NCI-H2107 treated with DMSO at 0.1 percent for 48 hours (cell line): Measurements from ENCODE around the gene TIGAR.

ENCODE experiments used
- DNase-seq: peaks from one replicate; lab custom pipeline; 2025; ENCODE audit not compliant: unreplicated experiment; lab: John Stamatoyannopoulos, UW

Gene TIGAR, protein sequence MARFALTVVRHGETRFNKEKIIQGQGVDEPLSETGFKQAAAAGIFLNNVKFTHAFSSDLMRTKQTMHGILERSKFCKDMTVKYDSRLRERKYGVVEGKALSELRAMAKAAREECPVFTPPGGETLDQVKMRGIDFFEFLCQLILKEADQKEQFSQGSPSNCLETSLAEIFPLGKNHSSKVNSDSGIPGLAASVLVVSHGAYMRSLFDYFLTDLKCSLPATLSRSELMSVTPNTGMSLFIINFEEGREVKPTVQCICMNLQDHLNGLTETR

DNA sequence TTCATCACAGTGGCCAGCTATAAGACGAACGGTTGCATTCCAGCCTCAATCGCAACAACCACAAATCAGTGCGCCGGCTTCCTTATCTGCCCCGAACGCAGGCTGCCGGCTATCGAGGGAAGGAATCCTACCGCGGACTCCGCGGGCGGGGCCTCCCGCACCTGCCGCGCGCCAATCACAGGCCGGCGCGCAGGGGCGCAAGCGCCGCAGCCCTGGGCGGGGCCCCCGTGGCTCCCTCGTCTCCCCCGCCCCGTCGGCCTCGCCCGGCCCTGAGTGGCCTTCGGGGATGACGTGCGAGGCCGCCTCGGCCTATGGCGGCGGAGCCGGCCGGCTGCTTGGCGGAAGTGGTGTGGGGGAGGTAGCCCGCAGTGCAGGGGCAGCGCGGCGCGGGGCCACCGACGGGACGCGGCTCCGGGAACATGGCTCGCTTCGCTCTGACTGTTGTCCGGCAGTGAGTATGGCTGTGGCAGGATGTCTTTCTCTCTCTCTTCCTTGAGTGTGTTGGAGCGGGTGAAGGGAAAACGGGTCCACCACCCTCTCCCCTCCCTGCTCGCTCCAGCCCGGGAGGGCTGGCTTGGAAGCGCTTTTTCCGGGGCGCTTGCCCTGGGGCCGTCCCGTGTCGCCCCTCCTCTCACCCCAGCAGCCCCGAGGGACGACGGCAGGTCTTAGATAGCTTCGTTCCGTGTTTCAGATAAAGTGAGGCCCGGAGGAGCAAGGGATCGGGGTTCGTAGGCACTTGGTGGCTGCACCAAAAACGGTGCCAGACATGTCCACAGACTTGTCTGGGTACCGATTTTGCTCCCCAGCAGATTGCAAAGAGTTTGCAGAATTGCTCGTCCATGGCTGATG, at the start of gene TIGAR:
TIGAR (plus strand) TSS at position 361 of the 849 bp plus-strand sequence; CDS start at position 420, 59 bp downstream.
- DNase-seq: peak; percentile 84

DNA sequence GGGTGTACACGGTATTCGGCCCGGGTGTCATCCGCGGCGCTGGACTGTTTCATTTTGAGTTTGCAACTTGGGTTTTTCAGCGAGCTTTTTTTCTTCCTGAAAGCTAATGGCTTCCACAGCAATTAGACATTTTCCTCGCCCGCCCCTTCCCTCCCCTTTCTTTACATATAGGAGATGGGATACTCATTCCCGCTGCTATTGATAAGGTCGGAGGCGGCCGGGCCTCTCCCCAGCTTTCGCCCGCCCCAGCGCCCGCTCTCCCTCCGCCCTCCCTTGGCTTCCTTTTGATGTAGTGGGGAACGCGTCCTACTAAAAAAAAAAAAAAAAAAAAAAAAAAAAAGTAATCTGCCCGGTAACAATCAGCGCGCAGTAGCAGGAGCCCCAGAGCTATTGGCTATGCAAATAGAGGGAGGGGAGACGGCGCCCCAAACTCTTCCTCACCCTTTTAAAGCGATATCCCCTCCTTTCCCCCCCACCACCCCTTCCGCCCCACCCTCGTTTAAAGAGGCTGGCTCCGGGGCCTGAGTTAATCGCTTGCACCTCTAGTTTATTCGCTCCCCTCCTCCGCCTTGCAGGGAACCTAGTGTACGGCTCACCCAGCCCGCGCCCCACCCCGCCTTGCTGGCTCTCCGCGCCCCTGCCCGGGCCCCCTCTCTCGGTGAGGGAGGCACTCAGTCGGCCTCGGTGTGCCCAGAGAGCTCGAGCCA, 49.1 kb upstream of the TIGAR start:
- DNase-seq: no peak

DNA sequence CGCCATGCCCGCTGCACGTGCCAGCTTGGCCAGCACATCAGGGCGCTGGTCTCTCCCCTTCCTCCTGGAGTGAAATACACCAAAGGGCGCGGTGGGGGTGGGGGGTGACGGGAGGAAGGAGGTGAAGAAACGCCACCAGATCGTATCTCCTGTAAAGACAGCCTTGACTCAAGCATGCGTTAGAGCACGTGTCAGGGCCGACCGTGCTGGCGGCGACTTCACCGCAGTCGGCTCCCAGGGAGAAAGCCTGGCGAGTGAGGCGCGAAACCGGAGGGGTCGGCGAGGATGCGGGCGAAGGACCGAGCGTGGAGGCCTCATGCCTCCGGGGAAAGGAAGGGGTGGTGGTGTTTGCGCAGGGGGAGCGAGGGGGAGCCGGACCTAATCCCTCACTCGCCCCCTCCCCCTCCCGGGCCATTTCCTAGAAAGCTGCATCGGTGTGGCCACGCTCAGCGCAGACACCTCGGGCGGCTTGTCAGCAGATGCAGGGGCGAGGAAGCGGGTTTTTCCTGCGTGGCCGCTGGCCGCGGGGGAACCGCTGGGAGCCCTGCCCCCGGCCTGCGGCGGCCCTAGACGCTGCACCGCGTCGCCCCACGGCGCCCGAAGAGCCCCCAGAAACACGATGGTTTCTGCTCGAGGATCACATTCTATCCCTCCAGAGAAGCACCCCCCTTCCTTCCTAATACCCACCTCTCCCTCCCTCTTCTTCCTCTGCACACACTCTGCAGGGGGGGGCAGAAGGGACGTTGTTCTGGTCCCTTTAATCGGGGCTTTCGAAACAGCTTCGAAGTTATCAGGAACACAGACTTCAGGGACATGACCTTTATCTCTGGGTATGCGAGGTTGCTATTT, 48.4 kb upstream of the TIGAR start:
- no peak for DNase-seq

DNA sequence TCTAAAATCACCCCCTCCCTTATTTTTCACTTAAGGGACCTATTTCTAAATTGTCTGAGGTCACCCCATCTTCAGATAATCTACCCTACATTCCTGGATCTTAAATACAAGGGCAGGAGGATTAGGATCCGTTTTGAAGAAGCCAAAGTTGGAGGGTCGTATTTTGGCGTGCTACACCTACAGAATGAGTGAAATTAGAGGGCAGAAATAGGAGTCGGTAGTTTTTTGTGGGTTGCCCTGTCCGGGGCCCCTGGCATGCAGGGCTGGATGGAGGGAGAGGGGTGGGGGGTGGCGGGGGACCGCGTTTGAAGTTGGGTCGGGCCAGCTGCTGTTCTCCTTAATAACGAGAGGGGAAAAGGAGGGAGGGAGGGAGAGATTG, 47.8 kb upstream of the TIGAR start:
- no peak for DNase-seq

DNA sequence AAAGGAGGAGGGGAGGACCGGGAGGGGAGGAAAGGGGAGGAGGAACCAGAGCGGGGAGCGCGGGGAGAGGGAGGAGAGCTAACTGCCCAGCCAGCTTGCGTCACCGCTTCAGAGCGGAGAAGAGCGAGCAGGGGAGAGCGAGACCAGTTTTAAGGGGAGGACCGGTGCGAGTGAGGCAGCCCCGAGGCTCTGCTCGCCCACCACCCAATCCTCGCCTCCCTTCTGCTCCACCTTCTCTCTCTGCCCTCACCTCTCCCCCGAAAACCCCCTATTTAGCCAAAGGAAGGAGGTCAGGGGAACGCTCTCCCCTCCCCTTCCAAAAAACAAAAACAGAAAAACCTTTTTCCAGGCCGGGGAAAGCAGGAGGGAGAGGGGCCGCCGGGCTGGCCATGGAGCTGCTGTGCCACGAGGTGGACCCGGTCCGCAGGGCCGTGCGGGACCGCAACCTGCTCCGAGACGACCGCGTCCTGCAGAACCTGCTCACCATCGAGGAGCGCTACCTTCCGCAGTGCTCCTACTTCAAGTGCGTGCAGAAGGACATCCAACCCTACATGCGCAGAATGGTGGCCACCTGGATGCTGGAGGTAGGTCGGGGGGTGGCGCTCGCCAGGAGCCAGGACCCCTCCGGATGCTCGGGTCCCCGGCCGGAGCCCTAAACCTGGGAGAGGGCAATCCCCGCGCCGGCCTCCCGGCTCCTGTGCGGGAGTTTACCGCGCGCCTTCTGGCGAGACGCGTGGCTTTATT, 47.2 kb upstream of the TIGAR start, which contains the start of gene CCND2:
CCND2 (plus strand) TSS at position 111 of the 744 bp plus-strand sequence; CDS start at position 390, 279 bp downstream.
- no peak for DNase-seq

DNA sequence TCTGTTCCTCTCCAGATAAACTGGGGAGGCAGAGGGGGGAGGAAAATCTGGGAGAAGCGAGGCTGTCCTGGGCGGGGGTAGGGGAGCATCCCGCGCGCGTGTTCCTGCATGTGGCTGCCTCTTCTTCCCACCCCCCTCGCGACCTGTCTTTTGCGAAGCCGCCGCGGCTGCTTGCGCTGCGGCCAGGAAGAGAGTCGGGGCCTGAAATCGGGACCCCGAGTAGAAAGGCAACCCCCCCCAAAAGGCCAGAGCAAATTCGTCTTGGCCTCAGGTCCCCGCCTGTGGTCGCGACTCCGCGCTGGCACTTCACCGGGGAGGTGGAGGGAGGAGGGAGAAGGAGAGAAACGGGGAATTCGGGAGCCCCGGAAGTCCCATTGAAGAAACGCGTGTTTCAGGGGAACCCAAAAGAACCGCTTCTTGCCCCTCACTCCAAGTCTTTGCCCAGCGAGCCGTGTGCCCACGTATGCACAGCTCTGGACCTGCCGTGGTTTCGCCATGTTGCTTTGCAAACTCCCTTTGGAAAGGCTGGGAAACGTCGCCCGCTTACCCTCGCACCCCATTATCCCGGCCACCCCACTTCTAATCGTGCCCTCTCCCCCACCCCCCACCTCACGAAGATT, 46.5 kb upstream of the TIGAR start:
- DNase-seq: no peak

DNA sequence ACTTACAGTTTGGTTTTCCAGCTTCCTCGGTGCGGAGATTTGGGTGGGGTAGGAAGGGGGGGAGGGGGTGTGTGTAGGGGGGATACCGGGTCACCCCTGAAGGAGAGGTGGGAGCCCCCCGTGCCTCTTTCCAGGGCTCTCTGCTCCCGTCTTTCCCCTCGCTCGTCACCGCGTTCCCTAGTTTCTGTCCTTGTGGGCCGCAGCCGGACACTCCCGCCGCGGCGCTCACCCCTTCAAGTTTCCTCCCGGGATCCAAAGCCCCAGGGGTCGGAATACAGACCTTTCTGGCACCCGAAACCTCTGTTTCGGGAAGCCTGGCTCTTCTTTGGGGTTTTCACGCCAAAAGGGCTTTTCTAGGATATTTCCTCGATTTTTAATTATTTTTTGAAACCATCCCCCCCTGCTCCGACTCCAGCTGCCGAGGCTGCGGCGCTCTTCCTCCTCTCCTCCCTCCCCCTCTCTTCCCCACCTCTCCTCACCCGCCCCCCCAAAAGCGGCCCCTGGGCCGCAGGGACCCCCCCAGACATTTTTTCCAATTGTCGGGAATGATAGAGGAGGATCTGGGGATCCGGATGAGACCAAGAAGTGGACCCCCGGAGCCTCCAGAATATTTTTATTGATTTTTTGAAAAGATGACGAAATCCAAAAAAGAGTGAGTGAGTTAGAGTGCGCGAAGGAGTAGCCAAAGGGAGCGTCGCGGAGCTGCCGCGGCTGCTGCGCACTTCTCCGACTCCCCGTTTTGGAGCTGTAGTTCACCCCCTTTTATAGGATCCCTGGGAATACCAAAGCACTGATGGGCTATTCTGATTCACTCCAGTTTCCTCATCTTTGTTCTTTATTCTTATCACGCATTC, 45.8 kb upstream of the TIGAR start:
- no peak for DNase-seq

DNA sequence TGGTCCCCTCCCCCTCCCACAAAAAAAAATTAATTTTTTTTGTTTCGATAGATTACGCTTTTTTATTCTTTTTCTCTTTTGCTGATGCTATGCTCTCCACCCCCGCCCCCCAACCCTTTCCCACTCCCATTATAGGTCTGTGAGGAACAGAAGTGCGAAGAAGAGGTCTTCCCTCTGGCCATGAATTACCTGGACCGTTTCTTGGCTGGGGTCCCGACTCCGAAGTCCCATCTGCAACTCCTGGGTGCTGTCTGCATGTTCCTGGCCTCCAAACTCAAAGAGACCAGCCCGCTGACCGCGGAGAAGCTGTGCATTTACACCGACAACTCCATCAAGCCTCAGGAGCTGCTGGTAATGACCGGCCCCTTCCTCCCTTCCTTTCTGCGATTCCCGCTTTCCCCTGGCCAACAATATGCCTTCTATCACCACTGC, 45.1 kb upstream of the TIGAR start:
- no peak for DNase-seq

DNA sequence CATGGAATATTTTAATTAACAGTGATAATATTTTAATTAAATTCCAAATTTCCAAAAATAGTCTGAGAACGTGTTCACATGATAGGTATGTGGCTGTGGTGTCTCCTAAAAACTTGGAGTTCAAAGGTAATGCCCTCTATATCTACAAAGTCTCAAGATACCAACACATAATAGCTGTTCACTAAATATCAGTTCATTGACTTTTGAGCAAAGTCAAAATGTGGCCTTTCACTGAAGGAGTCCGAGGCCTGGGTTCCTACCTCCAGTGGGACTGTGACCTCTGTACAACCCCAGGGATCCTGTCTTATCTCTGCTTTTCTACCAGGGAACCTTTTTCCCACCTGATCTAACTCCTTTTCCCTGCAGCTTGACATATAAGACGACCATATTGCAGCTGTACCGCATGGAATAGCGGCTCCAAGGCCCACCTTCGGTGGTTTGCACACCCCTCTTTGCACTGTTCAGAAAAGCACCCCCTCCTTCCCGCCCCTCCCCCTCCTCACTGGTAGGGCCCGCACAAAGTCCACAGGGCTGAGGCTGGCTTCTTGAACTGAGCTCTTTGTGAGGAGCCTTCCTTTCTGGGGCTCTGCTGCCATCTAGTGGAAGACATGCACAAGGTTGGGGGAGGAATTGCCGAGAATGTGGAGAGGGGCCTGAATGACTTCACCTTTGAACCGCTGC, 44.3 kb upstream of the TIGAR start:
- peak; percentile 78 for DNase-seq

DNA sequence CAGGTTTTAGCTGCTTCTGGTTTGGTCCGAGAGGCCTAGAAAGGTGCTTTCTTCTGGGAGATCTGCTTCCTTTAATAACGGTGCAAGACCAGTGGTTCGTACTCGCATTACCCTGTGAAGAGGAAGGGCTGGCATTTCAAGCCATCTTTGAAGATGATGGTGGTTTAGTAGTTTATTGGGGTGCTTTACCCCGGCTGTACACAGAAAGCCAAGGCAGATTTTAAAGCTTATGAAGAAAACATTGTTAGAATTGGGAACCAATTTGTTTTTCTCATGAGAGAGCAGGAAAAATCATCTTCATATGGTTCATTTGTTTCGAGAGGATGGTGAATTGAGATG, 43.8 kb upstream of the TIGAR start:
- DNase-seq: no peak

DNA sequence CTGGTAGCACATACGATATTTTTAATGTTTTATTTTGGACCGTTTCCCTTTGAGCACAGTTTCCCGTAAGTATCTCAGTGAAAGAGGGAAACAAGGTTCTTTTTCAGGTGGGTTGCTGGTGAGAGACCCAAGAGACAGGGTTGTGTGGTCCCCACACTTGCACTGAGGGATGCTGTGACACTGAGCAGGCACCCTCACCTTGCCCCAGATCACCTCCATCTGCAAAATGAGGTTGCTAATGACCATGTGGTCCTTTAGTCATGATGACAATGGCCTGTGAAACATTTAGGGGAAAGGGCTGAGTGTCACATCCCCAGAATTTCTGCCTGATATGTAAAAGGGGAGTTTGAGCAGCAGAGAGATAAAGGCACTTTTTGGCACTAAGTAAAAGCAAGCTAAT, 43.2 kb upstream of the TIGAR start:
- no peak for DNase-seq

DNA sequence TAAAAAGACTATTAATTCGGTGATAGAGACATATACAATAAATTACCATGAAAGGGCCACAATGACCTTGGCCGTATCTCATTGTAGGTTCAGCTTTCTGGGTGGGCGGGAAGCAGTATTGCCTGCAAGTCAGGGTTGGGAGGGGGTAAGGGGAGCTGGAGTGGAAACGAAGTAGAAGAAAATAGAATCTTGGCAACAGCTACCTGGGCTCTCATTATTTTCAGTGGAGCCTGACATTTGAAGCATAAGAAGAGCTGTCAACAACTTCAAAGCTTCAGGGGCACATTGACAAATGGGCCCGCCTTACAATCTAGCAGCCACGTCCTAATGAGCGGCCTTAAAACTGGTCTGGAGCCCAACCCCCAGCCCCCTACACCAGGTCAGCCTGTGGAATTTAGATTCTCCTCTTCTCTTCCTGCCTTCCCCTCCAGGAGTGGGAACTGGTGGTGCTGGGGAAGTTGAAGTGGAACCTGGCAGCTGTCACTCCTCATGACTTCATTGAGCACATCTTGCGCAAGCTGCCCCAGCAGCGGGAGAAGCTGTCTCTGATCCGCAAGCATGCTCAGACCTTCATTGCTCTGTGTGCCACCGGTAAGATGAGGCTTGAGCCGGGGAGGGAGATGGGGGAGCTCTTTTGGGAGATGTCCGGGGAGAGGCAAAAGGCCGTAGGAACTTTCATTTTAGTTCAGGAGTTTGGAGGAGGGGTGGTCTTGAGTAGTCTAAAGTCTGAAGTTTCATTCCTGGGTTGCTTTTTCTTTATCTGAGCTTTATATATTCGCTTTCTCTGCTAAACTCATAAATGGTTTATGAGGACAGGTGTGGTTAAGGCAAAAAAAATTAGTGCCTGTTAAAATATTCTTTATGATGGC, 42.5 kb upstream of the TIGAR start:
- no peak for DNase-seq

DNA sequence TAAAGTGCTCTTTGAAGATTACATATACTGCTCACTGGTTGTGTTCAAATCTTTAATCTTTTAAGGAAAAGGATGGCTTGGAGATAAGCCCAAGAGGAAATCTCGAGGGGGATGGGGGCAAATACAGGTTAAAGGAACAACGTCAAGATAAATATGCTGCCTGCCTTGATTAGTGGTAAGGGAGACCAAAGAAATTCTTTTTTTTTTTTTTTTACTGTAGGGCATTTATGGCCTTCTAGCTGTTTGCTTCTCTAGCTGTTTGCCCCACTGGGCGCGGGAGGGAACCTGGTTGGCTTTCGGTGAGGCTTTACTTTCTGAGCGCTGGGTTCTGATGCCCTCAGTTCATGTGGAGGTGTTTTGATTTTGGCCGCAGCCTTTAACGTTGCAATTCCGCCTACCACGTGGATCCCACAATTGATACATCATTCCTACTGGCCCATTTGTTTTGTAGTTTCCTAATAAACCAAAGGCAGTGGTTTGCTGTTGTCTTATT, 41.8 kb upstream of the TIGAR start:
- no peak for DNase-seq

DNA sequence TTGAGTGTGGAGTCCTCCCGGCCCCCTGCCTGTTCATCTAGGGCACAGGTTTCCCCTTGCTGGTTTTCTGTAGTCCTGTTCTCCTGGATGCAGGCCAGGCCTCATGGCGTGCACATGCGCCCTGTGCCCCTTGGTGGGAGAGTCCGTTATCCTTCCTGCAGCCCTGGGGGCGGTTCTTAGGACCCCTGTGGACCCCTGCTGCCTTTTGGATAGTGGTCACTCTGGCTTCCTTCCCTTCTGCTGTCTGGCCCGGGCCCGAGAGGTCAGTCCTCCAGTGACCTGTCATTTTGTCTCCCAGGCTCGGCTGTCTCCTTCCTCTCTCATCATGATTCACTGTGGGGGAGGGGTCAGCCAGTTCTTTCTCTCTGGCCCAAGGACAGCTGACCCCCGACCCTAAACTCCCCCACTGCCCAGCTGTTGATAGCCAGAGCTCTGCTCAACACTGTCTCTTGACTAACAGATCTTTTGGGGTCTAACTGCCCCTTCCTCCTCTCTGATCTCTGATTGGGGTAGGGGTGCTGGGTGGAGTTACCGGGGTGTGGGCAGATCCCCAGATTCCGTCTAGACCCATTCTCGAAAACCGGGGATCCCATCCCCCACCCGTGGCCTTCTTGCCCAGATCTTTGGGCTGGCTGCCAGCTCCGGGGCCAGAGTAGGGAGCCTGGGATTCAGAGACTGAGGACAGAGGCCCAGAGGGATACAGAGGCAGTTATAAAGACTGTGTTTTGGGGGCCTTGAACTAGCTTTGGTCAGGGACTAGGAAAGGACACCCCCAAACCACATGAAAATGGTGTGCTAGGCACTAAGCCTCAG, 40.5 kb upstream of the TIGAR start:
- DNase-seq: no peak

DNA sequence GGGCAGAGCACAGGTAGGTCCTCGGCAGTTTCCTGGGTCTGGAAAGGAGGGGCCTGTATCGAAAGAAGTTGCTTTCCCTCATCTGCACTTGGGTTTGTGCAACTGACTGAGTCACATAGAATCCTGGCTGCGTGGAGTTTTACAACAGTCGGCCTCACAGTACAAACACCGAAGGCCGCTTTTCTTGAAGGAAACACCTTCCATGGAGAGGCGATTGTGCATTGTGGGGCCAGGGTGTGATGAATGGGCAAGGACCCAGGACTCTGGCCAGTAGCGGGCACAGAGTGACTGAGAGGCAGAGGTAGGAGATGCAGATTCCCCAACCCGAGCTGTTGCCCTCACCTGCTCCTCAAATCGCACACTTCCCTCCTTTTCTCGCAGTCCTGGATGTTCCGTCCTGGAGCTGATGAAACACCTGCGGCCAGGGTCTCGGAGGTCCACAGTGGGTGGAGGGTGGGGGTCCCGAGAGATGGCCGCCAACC, 39.8 kb upstream of the TIGAR start:
- DNase-seq: no peak
